Globus pallidus (tissue), 1 donor: ENCODE results near the gene KIAA1210.

ENCODE experiments used
- DNase-seq: peaks from one replicate; pipeline ENCODE4 v3.0.0-alpha.2; 2015; ENCODE audit warnings: low spot score

The KIAA1210 gene

DNA sequence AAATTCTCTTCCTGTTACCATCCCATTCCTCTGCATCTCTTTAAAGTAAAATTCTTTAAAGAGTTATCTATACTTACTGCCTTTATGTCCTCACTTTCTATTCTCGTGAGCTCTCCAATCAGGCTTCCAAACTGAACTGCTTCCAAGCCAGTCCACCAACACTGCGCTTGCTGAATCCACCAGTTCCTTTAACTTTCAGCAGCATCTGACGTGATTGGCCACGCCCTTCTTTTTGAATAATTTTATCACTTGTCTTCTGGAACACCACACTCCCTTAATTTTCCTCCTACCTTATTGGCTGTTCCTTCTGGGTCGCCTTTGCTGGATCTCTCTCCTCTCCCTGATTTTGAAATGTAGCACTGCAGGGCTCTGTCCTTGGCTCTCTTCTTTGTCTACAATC, at the start of gene KIAA1210:
Gene KIAA1210, minus strand, starts transcription at position 163 of the 400 bp plus-strand sequence. CDS start 4,170 bp downstream, outside the sequence.
- DNase-seq, result no peak

DNA sequence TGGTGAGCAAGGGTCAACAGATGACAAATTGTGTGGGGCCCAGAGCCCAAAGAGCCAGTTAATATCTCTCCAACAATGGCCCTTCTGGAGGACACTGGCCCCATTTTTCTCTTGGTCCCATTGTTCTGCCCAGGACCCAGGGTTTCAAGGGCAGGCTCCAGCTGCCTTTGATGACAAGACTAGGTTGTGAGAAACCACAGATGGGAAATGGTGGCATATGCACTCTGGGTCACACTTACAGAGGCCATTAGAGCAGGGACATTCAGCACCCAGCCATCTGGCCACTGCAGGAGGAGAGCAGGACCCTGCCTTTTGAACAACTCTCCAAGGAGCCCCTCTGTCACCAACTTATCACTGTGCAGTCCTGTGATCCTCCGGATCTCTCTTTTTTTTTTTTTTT, 49.7 kb upstream of the KIAA1210 start:
- DNase-seq, result peak; percentile 2

DNA sequence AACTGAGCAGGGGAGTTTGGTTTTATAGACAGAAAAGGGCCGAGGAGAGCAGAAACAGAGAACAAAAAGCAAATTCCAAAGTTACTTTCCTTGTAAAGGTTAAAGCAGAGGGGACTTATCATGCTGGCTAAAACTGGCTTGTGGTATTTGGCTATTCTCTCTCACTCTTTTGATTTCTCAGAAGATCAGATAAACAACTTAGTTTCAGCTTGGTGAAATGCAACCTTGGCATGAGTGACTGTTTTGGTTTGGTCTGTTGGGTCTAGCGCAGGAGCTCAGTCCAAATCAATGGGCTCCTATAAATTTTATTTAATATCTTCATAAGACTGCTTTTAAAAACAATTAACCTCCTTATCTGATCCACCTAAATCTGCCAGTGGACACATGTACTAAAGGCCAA, 47.3 kb upstream of the KIAA1210 start:
- DNase-seq, result no peak

DNA sequence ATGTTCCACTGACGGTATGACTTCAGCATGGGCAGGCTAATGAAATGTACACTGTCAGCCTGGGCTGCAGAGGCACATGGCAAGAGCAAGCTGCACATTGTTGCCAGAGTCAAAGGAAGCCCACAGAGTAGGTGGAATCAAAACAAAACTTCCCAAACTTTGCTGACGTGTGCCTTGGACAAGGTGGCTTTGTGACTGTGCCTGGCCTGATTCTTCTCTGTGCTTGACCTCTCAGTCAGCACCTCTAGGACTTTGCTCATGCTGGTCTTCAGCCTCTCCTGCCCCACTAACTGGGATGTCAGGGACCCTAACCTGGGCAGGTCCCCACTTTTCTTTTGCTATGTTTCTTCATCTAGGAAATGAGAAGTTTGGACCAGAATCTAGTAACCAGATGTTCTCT, 40.5 kb upstream of the KIAA1210 start:
- no peak for DNase-seq

DNA sequence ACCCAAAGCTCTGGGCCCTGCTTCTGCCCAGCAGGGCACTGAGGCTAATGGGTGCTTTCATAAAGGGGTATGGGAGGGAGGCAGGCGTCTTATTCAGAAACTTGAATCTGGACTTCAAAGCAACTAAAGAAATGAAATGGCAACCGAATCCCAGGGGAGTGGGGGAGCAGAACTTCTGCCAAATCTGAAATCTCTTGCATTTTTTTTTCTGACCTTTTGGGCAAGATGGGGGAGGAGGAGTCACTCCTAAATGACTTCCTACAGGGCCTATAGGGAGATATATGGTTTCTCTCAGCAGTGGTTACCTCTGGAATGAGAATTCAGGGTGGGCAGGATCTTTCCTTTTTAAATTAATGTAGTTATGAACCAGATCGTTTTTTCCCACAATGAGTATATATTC, 30.6 kb upstream of the KIAA1210 start:
- no peak for DNase-seq

DNA sequence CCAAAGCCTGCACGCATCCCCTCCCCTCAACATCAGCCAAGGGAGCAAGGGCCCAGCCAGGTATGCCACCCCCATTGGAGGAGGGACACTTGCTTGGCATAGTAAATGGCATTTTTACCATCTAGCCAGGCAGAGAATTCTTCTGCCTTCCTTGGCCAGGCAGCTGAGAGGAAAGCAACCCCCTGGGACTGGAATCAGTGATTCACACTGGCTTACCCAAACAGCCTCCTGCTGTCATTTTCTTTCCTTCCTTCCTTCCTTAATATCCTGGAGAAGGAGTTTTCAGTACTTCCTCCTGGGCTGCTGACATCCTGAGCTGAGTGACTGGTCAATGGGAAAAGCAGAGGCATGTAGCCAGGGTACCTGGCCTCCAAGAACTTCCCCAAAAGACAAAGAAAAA, 28.6 kb upstream of the KIAA1210 start:
- no peak for DNase-seq

DNA sequence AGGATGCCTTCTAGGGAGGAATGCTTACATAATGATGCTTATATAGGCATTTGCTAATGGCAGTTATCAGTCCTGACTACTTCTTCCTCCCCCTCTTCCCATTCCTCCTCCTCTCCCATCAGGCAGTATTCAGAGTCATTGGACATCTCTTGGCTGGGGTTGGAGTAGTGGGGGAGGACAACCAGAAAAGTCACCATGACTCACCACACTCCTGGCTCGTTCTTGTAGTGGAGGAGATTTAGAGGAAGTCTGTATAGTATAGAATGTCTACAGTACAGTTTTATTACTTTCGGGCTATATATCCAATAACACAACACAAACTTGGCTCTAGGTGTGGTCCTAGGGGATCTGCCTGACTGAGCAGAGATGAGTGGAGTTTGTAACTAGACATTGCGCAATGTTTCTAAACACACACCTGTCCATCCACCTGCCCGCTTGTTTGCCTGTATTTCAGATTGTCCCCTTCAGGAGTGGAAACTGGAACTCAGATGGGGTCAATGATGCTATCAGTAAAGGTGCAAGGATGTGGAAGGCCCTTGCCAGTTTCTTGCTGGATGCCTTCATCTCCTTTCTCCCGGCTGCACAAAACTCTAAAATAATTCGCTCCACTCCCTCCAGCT, 27.9 kb upstream of the KIAA1210 start:
- no peak for DNase-seq

DNA sequence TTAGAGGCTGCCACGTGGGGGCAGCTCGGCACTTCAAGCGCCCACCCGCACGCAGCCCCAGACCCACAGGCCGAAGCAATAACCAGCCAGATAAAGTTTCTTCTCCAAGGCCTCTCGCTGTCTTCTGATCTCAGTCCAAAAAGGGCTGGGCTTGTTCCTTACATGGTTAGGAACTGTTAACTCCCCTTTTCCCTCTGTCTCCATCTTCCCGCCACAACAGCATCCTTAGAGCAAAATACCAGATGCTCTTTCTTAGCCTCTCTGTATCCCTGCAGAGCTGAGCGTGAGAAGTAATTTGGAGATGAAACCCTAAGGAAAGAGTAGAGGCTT, 23.4 kb upstream of the KIAA1210 start:
- DNase-seq, result no peak

DNA sequence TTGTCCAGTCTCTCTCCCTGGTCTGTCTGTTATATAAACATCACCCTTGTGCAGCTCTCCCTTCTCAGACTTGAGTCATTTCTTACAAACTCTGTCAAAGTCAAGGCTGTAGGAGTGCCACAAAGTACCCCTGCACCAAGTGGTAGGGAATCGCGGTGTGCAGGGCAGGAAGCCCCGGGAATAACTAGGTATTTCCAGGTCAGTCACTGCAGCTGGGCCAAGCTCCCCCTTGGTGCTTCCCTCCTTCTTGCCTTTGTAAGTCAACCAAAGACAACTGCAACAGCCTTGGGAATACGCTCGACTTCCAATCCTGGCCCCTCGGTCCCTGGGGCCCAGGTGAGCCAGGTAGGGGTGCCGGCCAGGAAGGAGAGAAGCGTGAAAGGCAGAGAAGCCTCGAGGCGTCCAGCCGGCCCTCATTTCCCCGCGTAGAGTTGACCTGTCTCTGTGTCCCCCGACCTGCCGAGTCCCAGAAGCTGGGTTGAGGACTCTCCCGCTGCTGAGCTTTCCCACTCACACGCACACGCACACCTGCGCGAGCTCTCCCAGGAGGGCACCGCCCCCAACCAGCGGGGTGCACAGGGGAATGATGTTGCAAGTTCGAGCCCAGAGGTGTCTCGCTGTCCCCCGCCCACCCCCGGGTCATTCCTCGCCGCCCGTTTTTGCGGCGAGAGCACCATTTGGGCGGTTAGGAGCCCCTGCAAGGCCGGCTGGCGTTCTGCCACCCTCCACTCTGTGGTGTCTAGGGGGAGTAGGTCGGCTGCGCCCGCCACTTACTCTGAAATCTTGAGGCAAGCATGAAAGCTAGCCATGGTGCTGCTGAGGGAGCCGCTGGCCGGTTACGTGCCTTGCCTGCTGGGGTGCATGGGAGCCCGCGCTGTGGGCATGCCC, 22.8 kb upstream of the KIAA1210 start:
- DNase-seq, result no peak

DNA sequence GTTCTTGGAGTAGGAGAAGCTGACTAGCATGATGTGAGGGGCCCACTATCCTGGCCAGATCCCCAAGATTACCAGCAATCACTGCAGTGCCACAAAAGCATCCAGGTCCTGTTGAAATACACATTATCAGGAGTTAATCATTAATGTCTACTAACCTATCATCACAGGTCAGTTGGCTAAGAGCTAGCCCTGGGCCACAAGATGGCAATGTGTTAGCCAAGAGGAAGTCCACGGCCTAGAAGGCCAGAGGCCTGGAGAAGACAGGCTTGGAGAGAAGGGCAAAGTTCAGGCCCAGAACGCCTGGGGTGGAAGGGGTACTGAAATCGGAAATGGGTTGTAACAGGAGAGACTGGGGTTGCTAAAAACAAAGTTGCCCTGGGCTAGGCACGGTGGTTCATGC, 19.9 kb upstream of the KIAA1210 start:
- no peak for DNase-seq

DNA sequence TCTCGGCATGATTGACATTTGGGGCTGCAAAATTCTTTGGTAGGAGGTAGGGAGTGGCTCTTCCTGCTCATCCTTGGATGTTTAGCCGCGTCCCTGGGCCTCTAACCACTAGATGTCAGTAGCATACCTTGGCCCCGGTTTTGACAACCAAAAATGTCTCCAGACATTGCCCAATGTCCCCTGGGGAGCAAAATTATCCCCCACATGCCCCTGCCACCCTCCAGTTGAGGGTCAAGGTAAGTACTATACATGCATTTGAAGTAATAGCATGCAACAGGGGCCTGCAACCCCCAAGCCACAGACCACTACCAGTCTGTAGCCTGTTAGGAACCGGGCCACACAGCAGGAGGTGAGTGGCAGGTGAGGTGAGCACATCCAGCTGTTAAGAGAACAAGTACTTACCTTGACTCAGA, 17.6 kb upstream of the KIAA1210 start:
- no peak for DNase-seq

DNA sequence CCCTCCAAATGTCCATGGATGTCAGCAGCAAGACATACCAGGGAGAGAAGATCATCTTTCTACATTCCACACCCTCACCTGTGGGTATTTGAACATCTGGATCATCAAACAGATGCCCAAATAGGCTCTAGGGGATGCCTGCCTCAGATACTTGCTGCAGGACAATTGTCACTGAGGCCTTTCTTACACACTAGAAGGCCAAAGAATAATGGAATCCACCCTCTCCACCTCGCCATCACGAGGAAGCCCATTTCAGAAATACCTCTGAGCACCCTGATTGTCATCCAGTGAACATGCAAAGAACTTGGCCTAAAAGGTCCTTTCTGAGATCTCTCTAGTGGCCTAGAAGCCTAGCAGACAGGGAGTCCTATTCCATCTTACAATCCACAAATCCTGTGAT, 6.9 kb upstream of the KIAA1210 start:
- DNase-seq, result no peak

DNA sequence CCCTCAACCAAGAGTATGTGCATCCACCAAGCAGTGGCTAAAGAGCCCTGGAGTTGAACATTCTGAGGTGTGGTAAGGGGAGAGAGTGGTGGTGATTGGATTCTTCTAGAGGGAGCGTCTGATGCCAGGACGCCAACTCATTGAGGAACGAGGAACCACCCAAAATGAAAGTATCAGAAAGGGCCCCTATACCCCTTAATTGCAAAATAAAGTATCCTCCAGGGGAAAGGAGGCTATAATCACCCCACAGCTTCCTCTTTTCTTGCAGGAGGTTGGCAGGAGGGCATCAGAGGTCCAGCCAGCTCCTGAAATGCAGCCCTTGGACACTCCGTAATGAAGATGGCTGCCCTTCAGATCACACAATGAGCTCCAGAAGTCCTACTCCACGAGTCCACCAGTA, 5.3 kb upstream of the KIAA1210 start:
- DNase-seq, result no peak

DNA sequence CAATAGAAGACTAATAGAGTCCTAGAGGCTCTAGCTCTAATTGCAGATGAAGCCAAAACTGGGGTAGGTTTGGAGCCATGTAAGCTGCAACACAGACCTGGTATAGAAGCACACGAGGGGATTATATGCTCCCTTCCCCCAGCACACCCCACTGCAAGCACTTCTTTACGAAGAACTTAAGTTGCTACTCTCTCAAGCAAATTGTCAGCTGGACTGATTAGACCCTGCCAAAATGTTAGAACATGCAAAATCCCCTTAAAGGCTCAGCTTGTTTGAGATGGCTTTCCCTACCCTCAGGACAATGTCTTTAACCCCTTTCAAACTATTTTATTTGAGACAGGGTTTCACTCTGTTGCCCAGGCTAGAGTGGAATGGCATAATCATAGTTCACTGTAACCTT, 4.7 kb upstream of the KIAA1210 start:
- no peak for DNase-seq

DNA sequence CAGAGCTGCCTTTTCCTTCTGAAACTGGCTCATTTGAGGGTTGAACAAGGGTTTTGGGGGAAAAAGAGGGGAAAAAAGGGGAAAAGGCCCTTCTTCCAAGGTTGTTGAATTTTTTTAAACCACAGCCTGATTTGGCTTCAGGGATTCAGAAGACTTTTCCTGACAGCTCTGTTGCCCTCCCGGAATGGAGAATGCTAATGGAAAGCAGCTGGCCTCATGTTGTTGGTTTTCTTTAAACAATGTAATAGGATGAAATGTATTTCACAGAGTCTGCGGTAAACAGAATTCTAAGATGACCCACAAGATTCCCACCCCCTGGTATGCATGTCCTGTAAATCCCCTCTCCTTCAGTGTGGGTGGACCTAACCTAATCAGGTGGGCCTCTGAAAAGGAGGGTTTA, 3.3 kb upstream of the KIAA1210 start:
- DNase-seq, result no peak

DNA sequence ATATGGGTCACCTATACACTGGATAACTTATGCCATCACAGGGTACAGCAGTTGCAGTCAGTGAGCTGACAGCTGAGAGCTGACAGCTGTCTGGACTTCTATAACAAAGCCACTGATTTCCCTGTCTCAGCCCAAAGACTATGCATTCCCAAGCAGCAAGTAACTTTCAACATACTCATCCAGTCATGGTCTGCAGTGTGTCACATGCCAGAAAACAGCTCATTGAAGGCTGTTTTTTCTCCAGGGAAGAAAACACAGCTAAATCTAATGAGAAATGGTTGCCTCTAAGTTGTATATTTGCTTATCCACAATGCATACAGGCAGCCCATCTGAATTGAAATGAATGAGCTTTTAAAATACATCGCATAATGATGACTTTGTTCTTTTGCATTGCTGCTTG, 6.3 kb downstream of the KIAA1210 start:
- no peak for DNase-seq

DNA sequence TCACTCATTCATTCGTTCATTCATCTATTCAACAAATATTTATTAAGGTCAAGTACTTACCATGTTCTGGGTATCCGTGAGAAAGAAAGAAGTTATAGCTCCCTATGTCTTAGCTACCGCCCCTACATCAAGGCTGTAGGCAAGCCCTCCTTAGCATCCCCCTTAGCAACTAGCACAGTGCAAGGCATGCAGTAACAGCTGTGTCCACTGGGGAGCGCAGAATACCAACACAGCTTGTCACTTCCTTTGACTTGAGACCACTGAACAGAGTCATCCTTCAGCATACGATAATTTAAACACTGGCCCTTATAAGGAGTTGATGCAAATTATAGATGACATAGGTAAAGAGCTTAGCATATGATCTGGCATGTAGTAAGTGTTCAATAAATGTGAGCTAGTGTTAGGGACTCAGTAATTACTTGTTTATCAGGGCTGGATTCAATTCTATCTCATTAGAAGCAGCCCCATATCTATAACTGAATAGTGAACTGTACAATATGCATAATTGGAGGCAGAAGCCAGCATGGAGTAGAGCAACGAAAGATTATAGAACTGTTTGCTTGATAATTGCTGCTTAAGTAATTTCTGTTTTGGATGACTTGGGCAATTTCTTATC, 8.7 kb downstream of the KIAA1210 start:
- DNase-seq, result peak; percentile 27

DNA sequence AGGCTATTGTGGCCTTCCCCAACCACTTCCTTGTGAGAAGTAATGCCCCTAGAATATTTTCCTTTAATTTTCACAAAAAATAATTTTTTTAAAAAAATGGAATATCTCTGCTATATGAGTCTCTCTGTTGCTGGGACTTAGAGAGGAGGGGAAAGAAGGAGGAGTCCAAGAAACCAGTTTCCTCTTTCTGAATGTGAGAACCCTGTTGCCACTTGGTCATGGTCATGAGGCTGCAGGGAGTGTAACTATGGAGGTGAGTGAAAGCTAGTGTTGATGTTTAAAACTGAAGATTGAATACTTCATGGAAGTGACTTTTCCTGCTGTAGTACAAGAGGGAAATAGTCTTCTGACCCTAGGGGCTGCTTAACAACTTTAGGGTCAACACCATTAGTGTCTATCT, 20.4 kb downstream of the KIAA1210 start:
- no peak for DNase-seq

DNA sequence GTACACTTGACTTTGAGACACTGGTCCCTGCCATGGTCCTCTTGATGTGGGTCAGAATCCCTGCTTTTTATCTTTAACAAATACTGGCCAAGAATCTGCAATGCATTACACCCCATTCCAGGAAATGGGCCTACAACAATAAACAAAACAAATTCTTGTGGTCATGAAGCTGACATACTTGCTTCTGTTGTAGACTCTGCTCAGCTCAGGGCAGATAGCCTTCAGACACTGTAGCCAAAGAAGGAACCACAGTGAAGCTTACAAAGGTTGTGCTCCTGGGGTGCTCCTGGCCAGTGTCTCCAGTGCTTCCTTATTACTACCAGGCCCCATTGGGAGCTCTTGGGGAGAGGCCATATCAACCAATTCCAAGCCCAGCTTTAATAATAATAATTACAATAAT, 21.8 kb downstream of the KIAA1210 start:
- no peak for DNase-seq

DNA sequence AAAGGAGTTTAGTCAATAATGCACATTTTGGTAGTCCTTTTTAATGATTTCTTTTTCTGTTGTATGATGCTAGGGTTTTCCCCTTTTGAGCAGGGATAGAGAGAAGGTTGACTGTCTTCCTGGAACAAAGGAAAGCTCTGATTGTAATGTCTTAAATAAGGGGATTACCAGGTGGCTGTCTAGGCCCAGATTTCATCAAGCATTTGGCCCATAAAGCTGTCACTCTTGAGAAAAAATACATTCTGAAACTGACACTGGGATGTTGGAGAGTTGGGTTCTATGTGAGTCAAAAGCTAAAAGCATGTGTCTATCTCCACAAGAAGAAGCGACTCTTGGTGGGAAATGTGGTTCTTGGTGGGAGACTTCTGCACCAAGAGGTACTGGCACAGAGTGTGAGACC, 26.4 kb downstream of the KIAA1210 start:
- no peak for DNase-seq

DNA sequence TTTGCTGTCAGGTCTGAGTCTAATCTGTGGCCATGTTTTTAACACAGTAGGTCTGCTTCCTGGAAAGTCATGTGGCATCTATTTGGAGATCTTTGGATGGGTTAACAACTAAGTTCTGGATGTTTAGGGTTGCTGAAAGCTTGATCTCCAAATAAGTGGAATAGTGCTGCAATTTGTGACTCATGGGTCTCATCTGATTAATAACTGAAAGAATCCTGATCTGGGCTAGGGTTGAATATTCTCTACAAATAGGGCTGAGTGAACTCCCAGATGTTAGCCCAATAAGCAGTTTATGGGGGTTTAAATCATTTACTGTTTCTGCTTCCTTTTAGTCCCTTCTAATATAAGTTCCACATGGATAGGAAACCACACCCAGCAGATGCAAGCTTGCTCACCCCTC, 31.7 kb downstream of the KIAA1210 start:
- DNase-seq, result no peak

DNA sequence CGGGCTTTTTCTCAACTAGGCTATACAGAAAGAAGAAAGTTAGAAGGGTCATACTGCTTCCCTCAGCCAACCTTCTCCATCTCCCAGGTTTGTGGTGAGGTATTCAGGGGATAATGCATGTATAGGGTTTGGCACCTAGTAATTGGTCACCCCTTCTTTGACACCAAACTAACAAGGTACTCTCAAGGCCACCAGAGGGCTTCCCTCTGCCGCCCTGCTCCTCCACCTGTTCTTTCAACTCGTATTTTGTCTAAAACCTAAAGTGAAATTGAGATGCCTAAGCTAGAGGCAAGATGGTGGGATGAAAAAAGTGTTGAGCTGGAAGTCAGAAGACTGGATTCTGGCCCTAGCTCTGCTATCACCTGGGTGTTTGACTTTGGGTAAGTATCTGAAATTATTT, 32.8 kb downstream of the KIAA1210 start:
- DNase-seq, result no peak

DNA sequence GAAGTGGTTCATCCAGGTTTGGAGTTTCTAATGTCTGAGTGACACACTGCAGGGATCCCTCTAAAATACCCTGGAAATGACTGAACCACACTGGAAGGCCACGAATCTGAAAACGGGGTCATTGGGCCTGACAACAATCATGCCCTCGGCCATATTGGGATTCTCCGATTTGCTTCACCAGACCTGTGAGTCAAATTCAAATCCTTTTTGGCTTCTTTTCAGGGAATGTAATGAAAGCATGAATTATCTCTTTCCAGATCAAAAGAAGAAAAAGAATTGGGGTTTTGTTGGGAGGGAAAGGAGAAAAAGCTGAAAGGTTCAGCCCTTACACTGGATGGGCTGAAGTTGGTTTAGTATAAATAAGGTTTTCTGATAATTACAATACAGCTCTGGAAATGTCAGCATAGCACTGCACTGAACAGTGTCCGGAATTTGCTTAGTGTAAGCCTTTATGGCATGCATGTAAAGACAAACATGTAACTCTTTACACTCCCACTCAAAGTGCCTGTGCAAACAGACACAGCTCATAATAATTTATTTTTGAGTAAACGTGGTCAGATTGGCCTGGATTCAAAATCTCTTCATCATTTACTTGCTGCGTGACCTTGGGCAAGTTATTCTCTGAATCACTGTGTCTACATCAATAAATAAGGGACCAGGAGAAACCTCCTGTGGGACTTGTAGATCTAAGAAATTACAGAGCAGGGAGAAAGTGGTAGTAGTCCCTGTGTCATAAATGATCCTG, 33.4 kb downstream of the KIAA1210 start:
- no peak for DNase-seq
